Esophagus muscularis mucosa (tissue), 4 donors: ENCODE results near the gene TSPAN17.

ENCODE experiments used
- EP300 ChIP-seq: sonication (generic); formaldehyde crosslinking; IDR thresholded peaks from one replicate; pipeline ENCODE4 v1.6.1; 2017; ENCODE audit warnings: antibody characterized with exemption
- POLR2A ChIP-seq: fragments of 450-650 bp; IDR thresholded peaks from one replicate; pipeline ENCODE4 v1.6.1; 2017; ENCODE audit warnings: antibody characterized with exemption, moderate library complexity, mild to moderate bottlenecking, low read depth
- POLR2AphosphoS5 ChIP-seq, 2 donors: sonication (generic); formaldehyde crosslinking; IDR thresholded peaks; one replicate each; pipeline ENCODE4 v1.6.1; 2017; ENCODE audit warnings: antibody characterized with exemption in 2 of 2
- TF ChIP-seq, protein P1 (sequence below), 3 experiments: fragments of 200-600 bp in 2 of 3; fragments of 450-650 bp in 1 of 3; sonication (generic) in 2 of 3; IDR thresholded peaks; one replicate each; pipeline ENCODE4 v1.5.1; 2017 to 2019; ENCODE audit warnings: antibody characterized with exemption in 3 of 3, mild to moderate bottlenecking in 2 of 3, moderate library complexity in 1 of 3

DNA sequence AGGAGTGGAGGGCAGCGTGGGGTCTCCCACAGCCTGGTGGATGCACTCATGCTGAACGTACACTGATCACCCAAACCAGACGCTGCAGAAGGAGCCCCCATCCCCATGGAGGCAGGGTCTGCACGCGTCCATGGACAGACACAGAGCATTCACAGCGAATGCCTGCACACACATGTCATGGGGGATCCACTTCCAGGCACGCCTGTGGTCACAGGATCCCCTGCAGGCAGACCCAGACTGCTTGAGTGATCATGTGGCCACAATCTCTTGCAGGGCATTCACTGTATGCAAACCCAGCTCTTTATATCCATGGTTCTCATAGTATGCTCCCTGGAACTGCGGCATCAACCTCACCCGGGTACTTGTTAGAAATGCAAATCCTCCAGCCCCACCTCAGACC, 22.3 kb upstream of the TSPAN17 start:
- TF ChIP-seq, protein P1, sequence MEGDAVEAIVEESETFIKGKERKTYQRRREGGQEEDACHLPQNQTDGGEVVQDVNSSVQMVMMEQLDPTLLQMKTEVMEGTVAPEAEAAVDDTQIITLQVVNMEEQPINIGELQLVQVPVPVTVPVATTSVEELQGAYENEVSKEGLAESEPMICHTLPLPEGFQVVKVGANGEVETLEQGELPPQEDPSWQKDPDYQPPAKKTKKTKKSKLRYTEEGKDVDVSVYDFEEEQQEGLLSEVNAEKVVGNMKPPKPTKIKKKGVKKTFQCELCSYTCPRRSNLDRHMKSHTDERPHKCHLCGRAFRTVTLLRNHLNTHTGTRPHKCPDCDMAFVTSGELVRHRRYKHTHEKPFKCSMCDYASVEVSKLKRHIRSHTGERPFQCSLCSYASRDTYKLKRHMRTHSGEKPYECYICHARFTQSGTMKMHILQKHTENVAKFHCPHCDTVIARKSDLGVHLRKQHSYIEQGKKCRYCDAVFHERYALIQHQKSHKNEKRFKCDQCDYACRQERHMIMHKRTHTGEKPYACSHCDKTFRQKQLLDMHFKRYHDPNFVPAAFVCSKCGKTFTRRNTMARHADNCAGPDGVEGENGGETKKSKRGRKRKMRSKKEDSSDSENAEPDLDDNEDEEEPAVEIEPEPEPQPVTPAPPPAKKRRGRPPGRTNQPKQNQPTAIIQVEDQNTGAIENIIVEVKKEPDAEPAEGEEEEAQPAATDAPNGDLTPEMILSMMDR (IDR thresholded peaks at IDR 0.05): no peak
- no peak for TF ChIP-seq EP300
- no peak for TF ChIP-seq POLR2AphosphoS5 (IDR thresholded peaks at IDR 0.05)
- TF ChIP-seq POLR2A: no peak
